Keratinocyte (primary cell): ENCODE data around the gene DNAJC18. TPM values are rescaled to one million over a fixed set of nuclear protein-coding genes. Genes with fewer than 3 reads are reported as not detected.

ENCODE experiments used
- DNase-seq: peaks from one replicate; pipeline ENCODE4 v3.0.0-alpha.2; 2011; ENCODE audit warnings: low read depth, missing footprints, low spot score
- FAIRE-seq: peaks from 2 replicates; lab custom pipeline; 2011; peaks lifted over from hg19 to GRCh38; lab: Jason Lieb, UNC
- H2AFZ ChIP-seq: 2 replicates; pipeline ENCODE4 v1.6.0; 2012; ENCODE audit warnings: low read length, control low read depth, inconsistent platforms; ENCODE audit not compliant: control insufficient read depth
- H3K27ac ChIP-seq: 2 replicates; pipeline ENCODE4 v1.5.1; 2011; ENCODE audit warnings: low read length; ENCODE audit not compliant: control insufficient read depth, insufficient read depth
- H3K27me3 ChIP-seq: 3 replicates; pipeline ENCODE4 v1.6.0; 2011; ENCODE audit warnings: low read length; ENCODE audit not compliant: control insufficient read depth, insufficient read depth; ENCODE audit errors: extremely low read depth
- H3K36me3 ChIP-seq, 2 experiments: 2 replicates in 1 of 2; 3 replicates in 1 of 2; pipeline ENCODE4 v1.5.1; 2011; ENCODE audit warnings: low read length in 2 of 2, mild to moderate bottlenecking in 1 of 2; ENCODE audit not compliant: control insufficient read depth in 2 of 2, insufficient read depth in 2 of 2; ENCODE audit errors: extremely low read depth in 1 of 2
- H3K4me1 ChIP-seq: 3 replicates; pipeline ENCODE4 v1.5.1; 2011; ENCODE audit warnings: low read length; ENCODE audit not compliant: control insufficient read depth, insufficient read depth; ENCODE audit errors: extremely low read depth
- H3K4me2 ChIP-seq: 3 replicates; pipeline ENCODE4 v1.6.0; 2011; ENCODE audit warnings: low read depth, low read length; ENCODE audit not compliant: control insufficient read depth, insufficient read depth; ENCODE audit errors: extremely low read depth
- H3K4me3 ChIP-seq, 3 experiments: fragments of 200-600 bp in 1 of 3; sonication (generic) in 1 of 3; 2 replicates in 2 of 3; 3 replicates in 1 of 3; pipeline ENCODE4 v1.5.1; 2011 to 2016; ENCODE audit warnings: low read length in 3 of 3, mild to moderate bottlenecking in 3 of 3, control low read depth in 2 of 3, inconsistent platforms in 1 of 3, low read depth in 1 of 3, mixed read lengths in 1 of 3, mixed run types in 1 of 3, moderate library complexity in 1 of 3; ENCODE audit not compliant: control insufficient read depth in 2 of 3, insufficient read depth in 2 of 3; ENCODE audit errors: extremely low read depth in 1 of 3
- H3K79me2 ChIP-seq: 2 replicates; pipeline ENCODE4 v1.6.0; 2012; ENCODE audit warnings: low read length; ENCODE audit not compliant: control insufficient read depth, insufficient read depth
- H3K9ac ChIP-seq: 3 replicates; pipeline ENCODE4 v1.6.0; 2011; ENCODE audit warnings: low read length; ENCODE audit not compliant: control insufficient read depth, insufficient read depth; ENCODE audit errors: extremely low read depth
- H3K9me1 ChIP-seq: 3 replicates; pipeline ENCODE4 v1.6.0; 2011; ENCODE audit warnings: low read length; ENCODE audit not compliant: control insufficient read depth, insufficient read depth; ENCODE audit errors: extremely low read depth
- H3K9me3 ChIP-seq: 2 replicates; pipeline ENCODE4 v1.5.1; 2012; ENCODE audit warnings: low read depth, low read length; ENCODE audit not compliant: control insufficient read depth
- H4K20me1 ChIP-seq: 3 replicates; pipeline ENCODE4 v1.6.0; 2011; ENCODE audit warnings: low read length; ENCODE audit not compliant: control insufficient read depth, insufficient read depth; ENCODE audit errors: extremely low read depth
- CTCF ChIP-seq, 3 experiments: IDR thresholded peaks in 1 of 3; conservative IDR thresholded peaks in 1 of 3; optimal IDR thresholded peaks in 1 of 3; 2 replicates in 2 of 3; 3 replicates in 1 of 3; pipeline versions ENCODE3 to v1.5.1; 2011; ENCODE audit warnings: low read length in 3 of 3, mild to moderate bottlenecking in 3 of 3, moderate library complexity in 2 of 3, control low read depth in 1 of 3, inconsistent platforms in 1 of 3; ENCODE audit not compliant: insufficient read depth in 2 of 3; ENCODE audit errors: extremely low read depth in 1 of 3
- EZH2 ChIP-seq: IDR thresholded peaks from one replicate; pipeline ENCODE4 v1.6.1; 2012; ENCODE audit warnings: inconsistent platforms, mild to moderate bottlenecking, low read length, moderate library complexity
- dilution Hi-C: fragments of 300-500 bp; cut with MboI; formaldehyde crosslinking; loops from one replicate; pipeline ENCODE4 v1.7.0; 2020; ENCODE audit warnings: low sequenced_read_pairs; ENCODE audit not compliant: extremely low pct_ligation_motif_present
- polyA plus RNA-seq, 5 experiments: library from polyadenylated mRNA; depleted of rRNA in 3 of 5; stranded (reverse) in 3 of 5; stranded (forward) in 1 of 5; unstranded in 1 of 5; fragments of >200 nt; gene quantifications; 1 replicate in 1 of 5; 2 replicates in 3 of 5; 3 replicates in 1 of 5; pipeline versions ENCODE4 v1.2.1 to v1.2.3, GENCODE V29; 2011 to 2012; ENCODE audit warnings: missing spikeins in 2 of 5, low read depth in 1 of 5, low replicate concordance in 1 of 5

The DNAJC18 gene
- polyA plus RNA-seq, 1 donor (not counting 4 experiments of a cell fraction or from before 2014, with no cell fraction given): 6.6 TPM

DNA sequence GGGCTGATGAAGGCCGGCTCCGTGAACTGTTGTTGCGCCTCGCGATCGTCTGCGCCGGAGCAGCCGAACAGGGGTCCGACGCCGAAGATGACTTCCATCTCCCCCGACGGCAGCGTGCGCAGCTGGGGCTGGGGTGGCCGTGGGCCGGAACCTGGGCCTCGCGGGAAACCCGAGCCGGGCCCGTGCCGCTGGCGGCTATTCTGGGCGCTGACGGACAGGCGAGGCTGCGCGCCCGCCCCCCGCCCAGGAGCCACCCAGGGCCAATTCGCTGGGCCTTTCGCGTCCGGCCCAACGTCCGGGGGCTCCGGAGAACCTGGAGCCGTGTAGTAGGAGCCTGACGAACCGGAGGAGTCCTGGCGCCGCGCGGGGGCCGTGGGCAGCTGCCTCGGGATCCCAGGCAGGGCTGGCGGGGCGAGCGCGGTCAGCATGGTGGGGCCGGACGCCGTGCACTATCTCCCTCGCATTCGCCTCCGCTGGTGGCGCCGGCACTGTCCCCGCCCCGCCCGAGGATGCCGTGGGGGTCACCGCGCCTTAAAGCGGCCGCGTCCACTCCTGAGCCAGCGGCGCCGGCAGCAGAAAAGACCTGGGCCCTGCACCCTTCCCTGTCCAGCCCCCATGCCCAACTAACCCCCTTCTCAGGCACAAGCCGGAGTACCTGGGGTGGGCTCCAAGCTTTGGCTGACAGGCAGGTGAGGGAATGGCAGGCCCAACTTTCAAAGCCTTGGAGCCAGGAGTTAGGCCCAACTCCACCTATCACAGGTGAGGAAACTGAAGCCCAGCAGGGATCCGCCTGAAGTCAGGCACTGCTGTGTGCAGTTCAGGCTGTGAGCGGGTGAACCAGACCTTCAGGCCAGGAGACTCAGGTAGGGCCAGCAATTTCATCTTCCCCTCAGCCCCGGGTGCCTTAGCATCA is 44.4 kb downstream of the DNAJC18 start, which contains the start of gene PROB1:
PROB1 (minus strand) TSS at position 451 of the 913 bp plus-strand sequence; CDS start at position 428, 23 bp downstream.
- H3K4me1 ChIP-seq: peaks cover 19% of the 10 kb centered on the region
- peak within 1 kb of the TSS; percentile 90 for H3K4me2 ChIP-seq
- no peak for DNase-seq
- H4K20me1 ChIP-seq: no peaks in the 10 kb centered on the region
- dilution Hi-C loops: no loop called here
- no peaks in the 10 kb centered on the region for H3K27me3 ChIP-seq
- no peak for TF ChIP-seq EZH2
- TF ChIP-seq CTCF (optimal IDR thresholded peaks at IDR 0.05 in 1 of 3, IDR thresholded peaks at IDR 0.05 in 1 of 3, conservative IDR thresholded peaks at IDR 0.05 in 1 of 3; ENCODE audit: extremely low read depth in 1 of 3, insufficient read depth in 2 of 3, low read length in 3 of 3): no peak
- no peaks in the 10 kb centered on the region for H3K9me1 ChIP-seq
- H3K79me2 ChIP-seq: peaks cover 15% of the 10 kb centered on the region
- H3K36me3 ChIP-seq: peaks cover 0 to 4% of the 10 kb centered on the region in 2 experiments
- peak within 1 kb of the TSS; percentile 60 for H3K27ac ChIP-seq
- H3K4me3 ChIP-seq: peak within 1 kb of the TSS; percentile 69 to 92 (median 84)
- H3K9ac ChIP-seq: peak within 1 kb of the TSS; percentile 93
- no peak for FAIRE-seq
- H3K9me3 ChIP-seq: no peaks in the 10 kb centered on the region
- no peak within 1 kb of the TSS for H2AFZ ChIP-seq

DNA sequence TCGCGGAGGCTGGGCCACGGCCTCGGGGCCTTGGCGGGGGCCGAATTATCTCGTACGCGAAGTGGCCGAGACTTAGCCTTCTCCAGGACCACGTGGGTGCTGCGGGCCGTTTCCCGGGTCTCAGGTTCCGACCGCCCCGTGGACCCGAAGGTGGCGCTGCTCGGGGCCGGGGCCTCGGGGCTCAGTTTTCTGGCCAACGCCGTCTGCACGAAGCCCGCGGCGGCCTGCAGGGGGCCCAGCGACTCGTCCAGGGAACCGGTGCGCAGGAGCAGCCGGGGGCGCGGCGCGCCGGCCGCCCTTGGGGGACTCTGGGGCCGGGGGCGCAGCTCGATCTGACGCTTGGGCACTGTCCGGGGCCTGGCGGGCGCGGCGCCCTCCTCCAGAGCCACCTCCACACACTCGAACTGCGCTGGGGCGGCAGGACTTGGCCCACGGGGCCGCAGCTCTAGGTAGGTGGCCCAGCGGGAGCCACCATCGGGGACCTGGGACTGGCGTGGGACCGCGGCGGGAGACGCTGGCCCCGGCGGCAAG is 45.1 kb downstream of the DNAJC18 start:
- Histone ChIP-seq H3K36me3 (peaks cover 0 to 4% of the 10 kb centered on the region in 2 experiments), H3K9ac (peak overlapping the region; percentile 93), H3K79me2 (peaks cover 15% of the 10 kb centered on the region), H3K4me1 (peaks cover 19% of the 10 kb centered on the region), H4K20me1 (no peaks in the 10 kb centered on the region), H3K27ac (peak overlapping the region; percentile 60), H3K27me3 (no peaks in the 10 kb centered on the region), H3K9me1 (no peaks in the 10 kb centered on the region), H3K4me2 (peak overlapping the region; percentile 90), H2AFZ (no peak overlapping the region), H3K9me3 (no peaks in the 10 kb centered on the region), H3K4me3 (peak overlapping the region; percentile 69 to 92 (median 84))
- dilution Hi-C loops: no loop called here
- DNase-seq (no peak), FAIRE-seq (no peak)
- peak in 1 of 3 experiments; percentile 24 for TF ChIP-seq CTCF (optimal IDR thresholded peaks at IDR 0.05 in 1 of 3, IDR thresholded peaks at IDR 0.05 in 1 of 3, conservative IDR thresholded peaks at IDR 0.05 in 1 of 3; ENCODE audit: extremely low read depth in 1 of 3, insufficient read depth in 2 of 3, low read length in 3 of 3)
- TF ChIP-seq EZH2: no peak
